K562 (cell line): ENCODE results near the gene ZNF521. TPM values are rescaled to one million over a fixed set of nuclear protein-coding genes. Genes with fewer than 3 reads are reported as not detected.

Experiments used
- ATAC-seq: fragments of 200-7000 bp; cut with Tn5 transposase; 3 replicates; pipeline ENCODE4 v1.9.1; 2020; ENCODE audit warnings: moderate library complexity
- BruUV-seq: library from RNA; stranded (reverse); fragments of 400-500 nt; replicated peaks from 2 replicates; lab custom pipeline; 2021; lab: Mats Ljungman, UMichigan
- CTCF ChIA-PET: fragments of 300-600 bp; formaldehyde crosslinking; extraction: SDS; loops from one replicate; lab custom pipeline; 2021; ENCODE audit warnings: low intra/inter-chr PET ratio; lab: Yijun Ruan, JAX
- POLR2A ChIA-PET: fragments of 300-600, 350-650 bp; sonication (Branson Sonifier 250); formaldehyde crosslinking; extraction: SDS; loops from one replicate; lab custom pipeline; 2021; ENCODE audit warnings: antibody characterized with exemption, inconsistent platforms; lab: Yijun Ruan, JAX
- DNase-seq, 4 experiments: peaks; one replicate each; pipeline versions ENCODE4 v3.0.0 to v3.0.0-alpha.2; 2011 to 2018; ENCODE audit warnings: low spot score in 3 of 4, mixed read lengths in 3 of 4; ENCODE audit errors: extremely low read depth in 1 of 4
- FAIRE-seq: peaks from 2 replicates; lab custom pipeline; 2011; peaks lifted over from hg19 to GRCh38; lab: Jason Lieb, UNC
- H2AFZ ChIP-seq: 2 replicates; pipeline ENCODE4 v1.6.0; 2011; ENCODE audit warnings: low read depth, low read length, control low read depth, inconsistent platforms
- H3K27ac ChIP-seq: fragments of 200-600 bp; 3 replicates; pipeline ENCODE4 v1.8.0; 2011; ENCODE audit warnings: low read depth, mild to moderate bottlenecking, control low read depth, inconsistent platforms, low read length, moderate library complexity, mixed read lengths; ENCODE audit errors: extremely low read depth
- H3K27me3 ChIP-seq, 2 experiments: fragments of 300-600 bp in 1 of 2; 2 replicates in 1 of 2; 3 replicates in 1 of 2; pipeline versions ENCODE4 v1.6.0 to v1.8.0; 2011; ENCODE audit warnings: inconsistent platforms in 2 of 2, low read length in 2 of 2, mild to moderate bottlenecking in 1 of 2, mixed read lengths in 1 of 2, moderate library complexity in 1 of 2; ENCODE audit not compliant: control insufficient read depth in 2 of 2, insufficient read depth in 2 of 2
- H3K36me3 ChIP-seq: fragments of 300-600 bp; 3 replicates; pipeline ENCODE4 v1.8.0; 2011; ENCODE audit warnings: mild to moderate bottlenecking, low read length, inconsistent platforms; ENCODE audit not compliant: control insufficient read depth, insufficient read depth
- H3K4me1 ChIP-seq, 2 experiments: fragments of 200-600 bp in 1 of 2; replicated peaks in 1 of 2; 2 replicates in 1 of 2; 3 replicates in 1 of 2; pipeline versions ENCODE4 v1.5.1 to v1.8.0; 2011; ENCODE audit warnings: inconsistent platforms in 2 of 2, low read length in 2 of 2, mild to moderate bottlenecking in 1 of 2, mixed read lengths in 1 of 2, moderate library complexity in 1 of 2; ENCODE audit not compliant: control insufficient read depth in 2 of 2, insufficient read depth in 2 of 2
- H3K4me2 ChIP-seq: 2 replicates; pipeline ENCODE4 v1.6.1; 2011; ENCODE audit warnings: low read length, control low read depth, inconsistent platforms, mixed read lengths; ENCODE audit not compliant: insufficient read depth
- H3K4me3 ChIP-seq: fragments of 200-600 bp; sonication (generic), shearing (Covaris generic); 2 replicates; pipeline ENCODE4 v1.5.1; 2016; ENCODE audit warnings: control low read depth, inconsistent platforms
- H3K79me2 ChIP-seq: fragments of 200-600 bp; 3 replicates; pipeline ENCODE4 v1.8.0; 2011; ENCODE audit warnings: low read length, inconsistent platforms; ENCODE audit not compliant: control insufficient read depth, insufficient read depth
- H3K9ac ChIP-seq, 2 experiments: 2 replicates each; pipeline versions ENCODE4 v1.6.0 to v1.6.1; 2011; ENCODE audit warnings: low read depth in 2 of 2, low read length in 2 of 2, control low read depth in 1 of 2, inconsistent platforms in 1 of 2, mild to moderate bottlenecking in 1 of 2, mixed read lengths in 1 of 2; ENCODE audit not compliant: insufficient read depth in 1 of 2
- H3K9me1 ChIP-seq: one replicate; pipeline ENCODE4 v1.6.0; 2011; ENCODE audit warnings: inconsistent platforms, mild to moderate bottlenecking, low read length, moderate library complexity; ENCODE audit not compliant: control insufficient read depth, insufficient read depth
- H3K9me3 ChIP-seq: replicated peaks from 2 replicates; pipeline ENCODE4 v1.5.1; 2011; ENCODE audit warnings: low read depth, low read length, inconsistent platforms; ENCODE audit not compliant: control insufficient read depth, insufficient read depth
- H4K20me1 ChIP-seq: replicated peaks from 2 replicates; pipeline ENCODE4 v1.6.1; 2011; ENCODE audit warnings: low read length, inconsistent platforms, mixed read lengths; ENCODE audit not compliant: control insufficient read depth, insufficient read depth
- BMI1 ChIP-seq: fragments of 150-350 bp; IDR thresholded peaks from 2 replicates; pipeline ENCODE4 v1.6.1; 2014; ENCODE audit warnings: low read length
- CBFB ChIP-seq: sonication (generic); formaldehyde crosslinking; IDR thresholded peaks from 2 replicates; pipeline ENCODE4 v1.4.0; 2020; ENCODE audit warnings: mild to moderate bottlenecking, missing genetic modification reagents
- EP300 ChIP-seq: IDR thresholded peaks from 2 replicates; pipeline ENCODE4 v1.6.1; 2012; ENCODE audit warnings: low read length, improper control_type of control experiment
- FOSL1 ChIP-seq: fragments of 200-800 bp; sonication (Bioruptor generic); conservative IDR thresholded peaks from 2 replicates; pipeline ENCODE4 v1.6.1; 2016; ENCODE audit warnings: missing genetic modification characterization, missing compliant biosample characterization
- FOXM1 ChIP-seq, 2 experiments: fragments of 450-650 bp in 1 of 2; sonication (generic) in 1 of 2; formaldehyde crosslinking in 1 of 2; IDR thresholded peaks; 2 replicates each; pipeline versions ENCODE4 v1.6.1 to v1.9.0; 2017 to 2022; ENCODE audit warnings: low read depth in 2 of 2, mild to moderate bottlenecking in 2 of 2, missing genetic modification reagents in 1 of 2, moderate library complexity in 1 of 2
- KDM2B ChIP-seq: fragments of 250-450 bp; sonication (Bioruptor Pico); IDR thresholded peaks from 2 replicates; pipeline ENCODE4 v1.8.0; 2021; ENCODE audit warnings: mild to moderate bottlenecking, moderate library complexity
- KLF1 ChIP-seq: fragments of 450-650 bp; IDR thresholded peaks from 2 replicates; pipeline ENCODE4 v1.6.1; 2016; ENCODE audit warnings: missing genetic modification characterization, missing compliant biosample characterization
- MXI1 ChIP-seq: IDR thresholded peaks from 2 replicates; pipeline ENCODE4 v1.6.1; 2011; ENCODE audit warnings: low read depth, mild to moderate bottlenecking, improper control_type of control experiment, low read length
- NFATC3 ChIP-seq: fragments of 450-650 bp; IDR thresholded peaks from 2 replicates; pipeline ENCODE4 v1.6.1; 2017; ENCODE audit warnings: mild to moderate bottlenecking
- NUFIP1 ChIP-seq: fragments of 450-650 bp; IDR thresholded peaks from 2 replicates; pipeline ENCODE4 v1.6.1; 2018; ENCODE audit not compliant: partially characterized antibody
- ZNF445 ChIP-seq: fragments of 250-450 bp; sonication (Bioruptor Pico); IDR thresholded peaks from 2 replicates; pipeline ENCODE4 v1.4.0; 2020; ENCODE audit warnings: low read depth, mild to moderate bottlenecking, moderate library complexity
- ZNF766 ChIP-seq: fragments of 200-800 bp; sonication (Bioruptor generic); conservative IDR thresholded peaks from 2 replicates; pipeline ENCODE4 v1.6.1; 2016; ENCODE audit warnings: missing genetic modification characterization, missing compliant biosample characterization
- WGBS: fragments of 100-300 bp; shearing (Covaris generic); methylation state at CpG from one replicate; pipeline ENCODE4 v1.1.6; 2016; ENCODE audit warnings: low coverage, mixed read lengths; ENCODE audit not compliant: insufficient coverage; ENCODE audit errors: missing lambda C conversion rate; 5-methylcytosine and 5-hydroxymethylcytosine counted together
- in situ Hi-C: fragments of 300-500 bp; cut with MboI; formaldehyde crosslinking; loops from 4 replicates; pipeline ENCODE4 v1.15.0; 2018; ENCODE audit warnings: inconsistent platforms, mixed read lengths
- intact Hi-C: fragments of 100-400 bp; cut with micrococcal nuclease; formaldehyde crosslinking; loops from 2 replicates; pipeline ENCODE4 v1.14.2; 2022
- polyA plus RNA-seq, 8 experiments: library from polyadenylated mRNA; depleted of rRNA in 4 of 8; stranded (reverse) in 5 of 8; unstranded in 3 of 8; fragments of >200 nt; fragmentation: Nextera tagmentation in 2 of 8; fragmentation: Illumina TruSeq in 1 of 8; extraction: Ambion mirVana in 2 of 8; extraction: Trizol in 1 of 8; gene quantifications; 2 replicates each; pipeline versions ENCODE4 v1.2.1 to v1.2.3, GENCODE V29; 2011 to 2014; ENCODE audit warnings: inconsistent platforms in 1 of 8, missing spikeins in 1 of 8
- total RNA-seq, 7 experiments: library from RNA; depleted of rRNA in 6 of 7; stranded (reverse); fragments of >200 nt in 6 of 7; fragmentation: Illumina TruSeq in 2 of 7; extraction: Trizol in 2 of 7; gene quantifications; 2 replicates each; pipeline versions ENCODE4 v1.2.1 to v1.2.3, GENCODE V29; 2011 to 2021; ENCODE audit warnings: low replicate concordance in 1 of 7
- TF ChIP-seq, protein P1 (sequence below): fragments of 450-650 bp; IDR thresholded peaks from one replicate; pipeline ENCODE4 v1.6.1; 2018; ENCODE audit warnings: mild to moderate bottlenecking, moderate library complexity; ENCODE audit not compliant: partially characterized antibody
- TF ChIP-seq, protein P2 (sequence below): sonication (generic); formaldehyde crosslinking; IDR thresholded peaks from 2 replicates; pipeline ENCODE4 v1.8.0; 2022; ENCODE audit warnings: missing genetic modification reagents, mild to moderate bottlenecking, borderline replicate concordance

ZNF521 gene
- total and polyA plus RNA-seq, 9 of the 15 experiments (the other 6 are each of a cell fraction or from before 2014, with no cell fraction given), result 1.2 to 5.8 (median 1.6) TPM

DNA sequence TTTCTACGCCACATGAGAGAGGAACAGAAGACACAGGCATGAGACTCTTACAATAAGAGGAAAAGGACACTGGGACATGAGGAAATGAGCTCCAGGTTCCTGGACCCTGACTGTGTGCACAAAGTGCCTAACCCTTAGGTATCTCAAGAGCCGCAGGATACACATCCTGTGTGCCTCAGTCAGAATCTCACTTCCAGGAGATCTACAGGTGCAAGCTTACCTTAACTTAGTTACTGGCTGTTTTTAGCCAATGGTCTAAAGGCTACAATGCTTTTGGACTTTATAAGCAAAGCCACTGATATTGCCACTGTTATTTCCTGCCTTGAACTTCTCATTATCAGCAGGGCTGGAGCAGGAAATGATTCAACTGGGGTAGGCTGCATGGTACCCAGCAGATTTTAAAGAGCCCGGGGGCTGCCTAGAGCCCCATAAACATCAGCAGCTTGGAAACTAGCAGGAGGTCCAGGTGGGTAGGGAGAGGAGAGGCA, 254.4 kb downstream of the ZNF521 start:
- Histone ChIP-seq H3K9me3 (no peaks in the 10 kb centered on the region), H3K4me2 (no peak overlapping the region), H4K20me1 (no peaks in the 10 kb centered on the region), H3K9ac (no peak overlapping the region), H3K79me2 (no peaks in the 10 kb centered on the region), H3K27me3 (no peaks in the 10 kb centered on the region), H3K27ac (no peak overlapping the region), H3K4me1 (no peaks in the 10 kb centered on the region), H3K36me3 (no peaks in the 10 kb centered on the region), H2AFZ (no peak overlapping the region), H3K4me3 (no peak overlapping the region), H3K9me1 (no peaks in the 10 kb centered on the region)
- POLR2A ChIA-PET, result interaction anchor here (0.6 kb wide), 1 partner anchor 13 kb away, joined by 4 read pairs; no protein-coding TSS in a partner anchor
- intact Hi-C loops (no loop called here), in situ Hi-C loops (no loop called here)
- TF ChIP-seq FOSL1 (tag) (0 out of 2 replicates have a peak, but pooled peaks have one; percentile 16), BMI1 (no peak)
- TF ChIP-seq, protein P1, sequence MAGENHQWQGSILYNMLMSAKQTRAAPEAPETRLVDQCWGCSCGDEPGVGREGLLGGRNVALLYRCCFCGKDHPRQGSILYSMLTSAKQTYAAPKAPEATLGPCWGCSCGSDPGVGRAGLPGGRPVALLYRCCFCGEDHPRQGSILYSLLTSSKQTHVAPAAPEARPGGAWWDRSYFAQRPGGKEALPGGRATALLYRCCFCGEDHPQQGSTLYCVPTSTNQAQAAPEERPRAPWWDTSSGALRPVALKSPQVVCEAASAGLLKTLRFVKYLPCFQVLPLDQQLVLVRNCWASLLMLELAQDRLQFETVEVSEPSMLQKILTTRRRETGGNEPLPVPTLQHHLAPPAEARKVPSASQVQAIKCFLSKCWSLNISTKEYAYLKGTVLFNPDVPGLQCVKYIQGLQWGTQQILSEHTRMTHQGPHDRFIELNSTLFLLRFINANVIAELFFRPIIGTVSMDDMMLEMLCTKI, result no peak
- CTCF ChIA-PET, result no interaction called here
- DNase-seq (no peak), FAIRE-seq (peak; percentile 19), ATAC-seq (peak; percentile 47; the same call in 2 of the 3 replicates)
- BruUV-seq, result no TSS peak
- 0% methylated on average over 3 of the region's 3 CpGs for WGBS

DNA sequence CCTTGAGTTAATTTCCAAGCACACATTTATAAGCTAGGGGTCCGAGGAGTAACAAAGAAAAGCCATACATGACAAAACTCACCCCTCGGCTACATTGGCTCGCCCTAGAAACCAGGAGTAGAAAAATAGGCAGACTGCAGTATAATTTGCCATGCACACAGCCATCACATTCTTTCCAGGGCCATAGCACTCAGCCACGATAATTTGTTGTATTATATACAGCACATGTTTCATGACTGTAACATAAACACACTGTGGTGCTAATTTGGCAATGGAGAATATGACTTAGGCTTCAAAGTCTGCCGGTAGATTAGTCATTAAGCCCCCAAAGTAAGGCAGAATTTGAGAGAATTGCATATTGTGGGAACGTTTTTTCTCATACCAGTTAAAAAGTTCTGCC, 254.9 kb downstream of the ZNF521 start:
- FAIRE-seq, result no peak
- Histone ChIP-seq H3K27ac (no peak overlapping the region), H4K20me1 (no peaks in the 10 kb centered on the region), H3K4me3 (no peak overlapping the region), H3K9me1 (no peaks in the 10 kb centered on the region), H3K79me2 (no peaks in the 10 kb centered on the region), H3K27me3 (no peaks in the 10 kb centered on the region), H3K4me1 (no peaks in the 10 kb centered on the region), H2AFZ (no peak overlapping the region), H3K9ac (no peak overlapping the region), H3K36me3 (no peaks in the 10 kb centered on the region), H3K4me2 (no peak overlapping the region), H3K9me3 (no peaks in the 10 kb centered on the region)
- intact Hi-C loops (no loop called here), in situ Hi-C loops (no loop called here)
- CTCF ChIA-PET, result no interaction called here
- no TSS peak for BruUV-seq
- no peak for ATAC-seq
- DNase-seq, result no peak
- POLR2A ChIA-PET, result no interaction called here
- TF ChIP-seq CBFB (no peak), KDM2B (CRISPR knock-in tag) (no peak), FOXM1 (IDR thresholded peaks at IDR 0.05; ENCODE audit: low read depth) (no peak), FOXM1 (CRISPR knock-in tag; IDR thresholded peaks at IDR 0.05; ENCODE audit: low read depth) (no peak), NFATC3 (no peak), KLF1 (no peak), EP300 (no peak), NUFIP1 (no peak), MXI1 (no peak), ZNF766 (no peak), ZNF445 (CRISPR knock-in tag) (no peak)
- TF ChIP-seq, protein P2, sequence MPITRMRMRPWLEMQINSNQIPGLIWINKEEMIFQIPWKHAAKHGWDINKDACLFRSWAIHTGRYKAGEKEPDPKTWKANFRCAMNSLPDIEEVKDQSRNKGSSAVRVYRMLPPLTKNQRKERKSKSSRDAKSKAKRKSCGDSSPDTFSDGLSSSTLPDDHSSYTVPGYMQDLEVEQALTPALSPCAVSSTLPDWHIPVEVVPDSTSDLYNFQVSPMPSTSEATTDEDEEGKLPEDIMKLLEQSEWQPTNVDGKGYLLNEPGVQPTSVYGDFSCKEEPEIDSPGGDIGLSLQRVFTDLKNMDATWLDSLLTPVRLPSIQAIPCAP, result no peak
- WGBS, result 2% methylated on average over 6 of the region's 6 CpGs
